Measurements from ENCODE around the gene AKAP6.

AKAP6 gene

DNA sequence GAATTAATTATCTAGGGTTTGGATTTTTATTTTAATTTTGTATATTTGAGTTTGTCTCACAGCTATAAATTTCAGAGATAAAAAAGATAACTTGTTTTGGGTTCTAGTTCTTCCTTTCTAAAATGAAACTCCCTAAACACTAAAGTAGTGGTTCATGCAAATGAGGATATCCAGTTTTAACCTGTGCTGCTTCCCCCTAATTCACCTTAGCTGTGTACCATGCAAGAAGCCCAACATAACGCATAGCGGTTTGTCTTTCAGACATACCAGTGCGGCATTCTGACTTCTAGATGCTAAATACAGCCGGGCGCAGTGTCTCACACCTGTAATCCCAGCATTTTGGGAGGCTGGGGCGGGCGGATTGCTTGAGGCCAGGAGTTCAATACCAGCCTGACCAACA, 320.9 kb downstream of the AKAP6 start:
- TF ChIP-seq, protein P1, sequence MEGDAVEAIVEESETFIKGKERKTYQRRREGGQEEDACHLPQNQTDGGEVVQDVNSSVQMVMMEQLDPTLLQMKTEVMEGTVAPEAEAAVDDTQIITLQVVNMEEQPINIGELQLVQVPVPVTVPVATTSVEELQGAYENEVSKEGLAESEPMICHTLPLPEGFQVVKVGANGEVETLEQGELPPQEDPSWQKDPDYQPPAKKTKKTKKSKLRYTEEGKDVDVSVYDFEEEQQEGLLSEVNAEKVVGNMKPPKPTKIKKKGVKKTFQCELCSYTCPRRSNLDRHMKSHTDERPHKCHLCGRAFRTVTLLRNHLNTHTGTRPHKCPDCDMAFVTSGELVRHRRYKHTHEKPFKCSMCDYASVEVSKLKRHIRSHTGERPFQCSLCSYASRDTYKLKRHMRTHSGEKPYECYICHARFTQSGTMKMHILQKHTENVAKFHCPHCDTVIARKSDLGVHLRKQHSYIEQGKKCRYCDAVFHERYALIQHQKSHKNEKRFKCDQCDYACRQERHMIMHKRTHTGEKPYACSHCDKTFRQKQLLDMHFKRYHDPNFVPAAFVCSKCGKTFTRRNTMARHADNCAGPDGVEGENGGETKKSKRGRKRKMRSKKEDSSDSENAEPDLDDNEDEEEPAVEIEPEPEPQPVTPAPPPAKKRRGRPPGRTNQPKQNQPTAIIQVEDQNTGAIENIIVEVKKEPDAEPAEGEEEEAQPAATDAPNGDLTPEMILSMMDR (IDR thresholded peaks at IDR 0.05; ENCODE audit: low read depth, low read length), result no peak
- DNase-seq (ENCODE audit: extremely low read depth, low read depth), result no peak

DNA sequence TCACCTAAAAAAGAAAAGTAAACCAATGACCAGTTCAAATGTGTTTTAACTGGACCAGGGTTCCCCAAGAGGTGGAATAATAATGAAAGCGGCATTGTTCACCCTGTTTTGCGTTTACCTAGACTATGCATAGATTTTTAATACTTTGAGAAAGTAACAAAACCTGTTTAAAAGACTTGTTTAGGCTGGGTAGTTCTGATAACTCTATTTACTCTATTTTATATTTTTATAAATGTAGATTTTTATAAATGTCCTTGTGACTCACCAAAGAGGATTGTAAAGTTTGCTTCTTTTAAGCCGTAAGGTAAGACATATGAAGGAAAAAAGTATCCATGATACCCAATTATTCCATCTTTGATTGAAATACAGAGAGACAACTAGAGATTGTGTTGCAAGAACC, 321.6 kb downstream of the AKAP6 start:
- TF ChIP-seq, protein P1 (IDR thresholded peaks at IDR 0.05; ENCODE audit: low read depth, low read length), result no peak
- no peak for DNase-seq (ENCODE audit: extremely low read depth, low read depth)

- TF ChIP-seq, protein P1 (IDR thresholded peaks at IDR 0.05; ENCODE audit: low read depth, low read length), result no peak
- no peak for DNase-seq (ENCODE audit: extremely low read depth, low read depth)
Measured at GRCh38 chr14:32654106-32654505, 325.0 kb downstream of the AKAP6 start.

- no peak for DNase-seq (ENCODE audit: extremely low read depth, low read depth)
- TF ChIP-seq, protein P1 (IDR thresholded peaks at IDR 0.05; ENCODE audit: low read depth, low read length), result no peak
Measured at GRCh38 chr14:32656601-32657000, 327.5 kb downstream of the AKAP6 start.

DNA sequence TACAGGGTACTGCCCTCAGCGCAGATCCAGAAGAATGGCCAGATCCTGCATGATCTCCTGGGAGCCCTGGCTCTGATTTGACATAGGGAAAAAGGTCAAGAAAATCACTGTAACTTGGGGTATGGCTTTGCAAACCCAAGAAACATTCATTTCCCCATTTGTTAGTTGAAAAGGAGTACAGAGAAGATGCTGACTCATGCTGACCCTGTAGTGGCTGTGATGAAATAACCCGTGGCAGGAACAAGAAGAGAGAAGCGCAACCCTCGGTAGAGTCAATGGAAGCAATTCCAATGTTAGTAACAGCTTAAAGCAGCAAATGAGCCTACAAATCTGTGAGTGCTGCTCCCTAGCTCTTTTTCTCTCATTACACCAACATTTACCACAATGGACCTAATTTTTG, 328.0 kb downstream of the AKAP6 start:
- TF ChIP-seq, protein P1 (IDR thresholded peaks at IDR 0.05; ENCODE audit: low read depth, low read length), result no peak
- DNase-seq (ENCODE audit: extremely low read depth, low read depth), result peak; percentile 16

DNA sequence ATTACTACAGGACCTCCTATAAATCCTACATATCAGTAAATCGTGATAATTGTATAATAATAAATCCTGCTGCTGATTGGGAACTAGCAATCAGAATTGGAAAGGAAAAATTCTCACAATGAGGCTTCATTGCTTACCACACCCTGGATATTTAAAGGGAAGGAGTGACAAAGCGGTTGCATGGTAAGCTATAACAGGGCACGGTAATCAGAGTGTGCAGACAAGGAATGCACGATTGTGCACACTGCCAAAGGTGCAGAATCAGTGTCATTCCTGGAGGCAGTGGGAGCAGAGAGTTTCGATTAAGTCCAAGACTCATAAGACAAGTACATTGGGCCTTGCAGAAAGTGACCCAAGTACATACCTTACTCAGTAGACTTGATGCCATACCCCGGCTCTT, 332.1 kb downstream of the AKAP6 start:
- TF ChIP-seq, protein P1 (IDR thresholded peaks at IDR 0.05; ENCODE audit: low read depth, low read length), result no peak
- no peak for DNase-seq (ENCODE audit: extremely low read depth, low read depth)

GRCh38 chr14:32662211-32662610, 333.1 kb downstream of the AKAP6 start:
- no peak for DNase-seq (ENCODE audit: extremely low read depth, low read depth)
- TF ChIP-seq, protein P1 (IDR thresholded peaks at IDR 0.05; ENCODE audit: low read depth, low read length), result no peak

Data from AG09319 (cell line).